Measurements from ENCODE around the gene MUSTN1. TPM values are rescaled to one million over a fixed set of nuclear protein-coding genes. Genes with fewer than 3 reads are reported as not detected.

The MUSTN1 gene
- total and polyA plus RNA-seq, 2 experiments from 2014 or later = 1.2 to 1.4 TPM

DNA sequence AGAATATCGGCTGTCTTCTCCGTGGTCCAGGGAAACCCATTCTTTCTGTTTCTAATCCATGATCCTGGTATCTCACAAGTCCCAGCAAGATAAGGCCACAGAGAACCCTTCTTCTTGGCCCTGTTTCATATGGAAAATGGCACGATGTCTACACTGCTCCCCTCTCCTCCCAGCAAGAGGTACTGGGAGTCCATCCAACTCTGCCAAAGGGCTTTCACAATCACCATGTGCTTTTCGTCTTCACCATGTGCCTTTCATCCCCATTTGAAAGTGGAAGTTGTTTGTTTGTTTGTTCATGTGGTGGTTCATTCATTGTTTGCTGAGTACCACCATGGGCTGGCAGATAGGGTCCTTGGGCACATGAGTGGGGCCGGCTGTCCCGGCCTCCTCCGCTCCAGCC, 34.7 kb downstream of the MUSTN1 start (continued):
- TF ChIP-seq ZNF462 (CRISPR knock-in tag; IDR thresholded peaks at IDR 0.05) = no peak
- TF ChIP-seq ETS1 (IDR thresholded peaks at IDR 0.05) = no peak
- TF ChIP-seq EZH2 (IDR thresholded peaks at IDR 0.05; ENCODE audit: low read depth, unreplicated experiment) = no peak

DNA sequence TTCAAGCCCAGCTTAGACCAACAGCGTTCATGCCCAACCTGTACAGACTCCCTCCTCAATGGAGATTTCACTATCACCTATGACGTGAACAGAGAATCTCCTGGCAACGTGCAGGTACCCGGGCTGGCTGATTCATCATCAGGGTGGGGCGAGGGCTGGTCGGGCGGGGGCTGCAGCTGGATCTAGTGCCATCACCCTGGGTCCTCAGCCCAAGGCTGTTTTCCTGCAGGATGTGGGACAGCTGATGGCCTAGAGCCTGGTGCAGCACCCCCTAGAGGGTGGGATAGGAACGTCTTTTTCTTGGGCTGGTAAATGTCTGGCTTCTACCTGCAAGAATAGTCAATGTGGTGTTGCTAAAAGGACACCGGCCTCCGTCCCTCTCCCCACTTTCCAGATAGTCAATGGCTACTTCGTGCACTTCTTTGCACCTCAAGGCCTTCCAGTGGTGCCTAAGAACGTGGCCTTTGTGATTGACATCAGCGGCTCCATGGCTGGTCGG, 35.8 kb downstream of the MUSTN1 start:
- ATAC-seq (peak; percentile 95), DNase-seq (ENCODE audit: low spot score) (peak; percentile 82)
- Mint-ChIP-seq H3K27ac (no peak overlapping the region), H3K4me1 (no peaks in the 10 kb centered on the region), H3K9me3 (no peaks in the 10 kb centered on the region), H3K27me3 (ENCODE audit: insufficient read depth, low read depth, poor library complexity) (peaks cover 13% of the 10 kb centered on the region), H3K36me3 (ENCODE audit: low read depth) (no peaks in the 10 kb centered on the region), H3K4me3 (no peak overlapping the region)
- Histone ChIP-seq H3K27ac (ENCODE audit: low read depth) (no peak overlapping the region), H3K4me1 (ENCODE audit: insufficient read depth) (no peaks in the 10 kb centered on the region), H3K4me3 (no peak overlapping the region), H4K20me1 (replicated peaks; ENCODE audit: insufficient read depth) (no peaks in the 10 kb centered on the region), H3K4me2 (no peak overlapping the region), H3K27me3 (ENCODE audit: insufficient read depth) (no peaks in the 10 kb centered on the region), H3K79me2 (replicated peaks; ENCODE audit: insufficient read depth) (no peaks in the 10 kb centered on the region), H3K9me2 (ENCODE audit: insufficient read depth) (no peaks in the 10 kb centered on the region), H2AFZ (peak overlapping the region; percentile 91), H3K36me3 (ENCODE audit: insufficient read depth) (no peaks in the 10 kb centered on the region), H3F3A (replicated peaks; ENCODE audit: low read depth) (no peaks in the 10 kb centered on the region)
- TF ChIP-seq ETS1 (IDR thresholded peaks at IDR 0.05) (no peak), POLR2AphosphoS5 (IDR thresholded peaks at IDR 0.05; ENCODE audit: low read depth) (no peak), ZNF331 (CRISPR knock-in tag; IDR thresholded peaks at IDR 0.05; ENCODE audit: low read depth) (no peak), EZH2 (IDR thresholded peaks at IDR 0.05; ENCODE audit: low read depth, unreplicated experiment) (no peak)
- TF ChIP-seq, protein P1, sequence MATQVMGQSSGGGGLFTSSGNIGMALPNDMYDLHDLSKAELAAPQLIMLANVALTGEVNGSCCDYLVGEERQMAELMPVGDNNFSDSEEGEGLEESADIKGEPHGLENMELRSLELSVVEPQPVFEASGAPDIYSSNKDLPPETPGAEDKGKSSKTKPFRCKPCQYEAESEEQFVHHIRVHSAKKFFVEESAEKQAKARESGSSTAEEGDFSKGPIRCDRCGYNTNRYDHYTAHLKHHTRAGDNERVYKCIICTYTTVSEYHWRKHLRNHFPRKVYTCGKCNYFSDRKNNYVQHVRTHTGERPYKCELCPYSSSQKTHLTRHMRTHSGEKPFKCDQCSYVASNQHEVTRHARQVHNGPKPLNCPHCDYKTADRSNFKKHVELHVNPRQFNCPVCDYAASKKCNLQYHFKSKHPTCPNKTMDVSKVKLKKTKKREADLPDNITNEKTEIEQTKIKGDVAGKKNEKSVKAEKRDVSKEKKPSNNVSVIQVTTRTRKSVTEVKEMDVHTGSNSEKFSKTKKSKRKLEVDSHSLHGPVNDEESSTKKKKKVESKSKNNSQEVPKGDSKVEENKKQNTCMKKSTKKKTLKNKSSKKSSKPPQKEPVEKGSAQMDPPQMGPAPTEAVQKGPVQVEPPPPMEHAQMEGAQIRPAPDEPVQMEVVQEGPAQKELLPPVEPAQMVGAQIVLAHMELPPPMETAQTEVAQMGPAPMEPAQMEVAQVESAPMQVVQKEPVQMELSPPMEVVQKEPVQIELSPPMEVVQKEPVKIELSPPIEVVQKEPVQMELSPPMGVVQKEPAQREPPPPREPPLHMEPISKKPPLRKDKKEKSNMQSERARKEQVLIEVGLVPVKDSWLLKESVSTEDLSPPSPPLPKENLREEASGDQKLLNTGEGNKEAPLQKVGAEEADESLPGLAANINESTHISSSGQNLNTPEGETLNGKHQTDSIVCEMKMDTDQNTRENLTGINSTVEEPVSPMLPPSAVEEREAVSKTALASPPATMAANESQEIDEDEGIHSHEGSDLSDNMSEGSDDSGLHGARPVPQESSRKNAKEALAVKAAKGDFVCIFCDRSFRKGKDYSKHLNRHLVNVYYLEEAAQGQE (IDR thresholded peaks at IDR 0.05; ENCODE audit: unreplicated experiment) = no peak
- TF ChIP-seq, protein P2, sequence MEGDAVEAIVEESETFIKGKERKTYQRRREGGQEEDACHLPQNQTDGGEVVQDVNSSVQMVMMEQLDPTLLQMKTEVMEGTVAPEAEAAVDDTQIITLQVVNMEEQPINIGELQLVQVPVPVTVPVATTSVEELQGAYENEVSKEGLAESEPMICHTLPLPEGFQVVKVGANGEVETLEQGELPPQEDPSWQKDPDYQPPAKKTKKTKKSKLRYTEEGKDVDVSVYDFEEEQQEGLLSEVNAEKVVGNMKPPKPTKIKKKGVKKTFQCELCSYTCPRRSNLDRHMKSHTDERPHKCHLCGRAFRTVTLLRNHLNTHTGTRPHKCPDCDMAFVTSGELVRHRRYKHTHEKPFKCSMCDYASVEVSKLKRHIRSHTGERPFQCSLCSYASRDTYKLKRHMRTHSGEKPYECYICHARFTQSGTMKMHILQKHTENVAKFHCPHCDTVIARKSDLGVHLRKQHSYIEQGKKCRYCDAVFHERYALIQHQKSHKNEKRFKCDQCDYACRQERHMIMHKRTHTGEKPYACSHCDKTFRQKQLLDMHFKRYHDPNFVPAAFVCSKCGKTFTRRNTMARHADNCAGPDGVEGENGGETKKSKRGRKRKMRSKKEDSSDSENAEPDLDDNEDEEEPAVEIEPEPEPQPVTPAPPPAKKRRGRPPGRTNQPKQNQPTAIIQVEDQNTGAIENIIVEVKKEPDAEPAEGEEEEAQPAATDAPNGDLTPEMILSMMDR (conservative IDR thresholded peaks at IDR 0.05; ENCODE audit: low read depth in 2 of 2) = peak; percentile 77 to 84

Measured in GM23338 (cell line).